OCI-LY7 (cell line): Measurements from ENCODE around the gene DGLUCY. TPM values are rescaled to one million over a fixed set of nuclear protein-coding genes. Genes with fewer than 3 reads are reported as not detected.

ENCODE experiments used
- BruUV-seq: library from RNA; stranded (reverse); fragments of 400-500 nt; replicated peaks from 2 replicates; lab custom pipeline; 2021; lab: Mats Ljungman, UMichigan
- CTCF ChIA-PET: fragments of 300-600 bp; sonication (Branson Sonifier 250); formaldehyde crosslinking; loops from one replicate; lab custom pipeline; 2022; ENCODE audit warnings: antibody characterized with exemption; ENCODE audit not compliant: unreplicated experiment; lab: Charles Lee
- POLR2A ChIA-PET: fragments of 300-600 bp; sonication (Branson Sonifier 250); formaldehyde crosslinking; loops from one replicate; lab custom pipeline; 2022; ENCODE audit warnings: antibody characterized with exemption; lab: Charles Lee
- DNase-seq: peaks from one replicate; pipeline ENCODE4 v3.0.0-alpha.2; 2015; ENCODE audit warnings: low spot score
- H2AFZ ChIP-seq: fragments of 200-600 bp; sonication (generic), shearing (Covaris generic); 2 replicates; pipeline ENCODE4 v1.6.1; 2014; ENCODE audit warnings: mild to moderate bottlenecking, antibody characterized with exemption, low read length, moderate library complexity
- H3K27ac ChIP-seq: fragments of 200-600 bp; sonication (generic); 2 replicates; pipeline ENCODE4 v1.5.1; 2014; ENCODE audit warnings: mixed run types, low read depth, mild to moderate bottlenecking, moderate library complexity, low read length, inconsistent platforms; ENCODE audit not compliant: poor library complexity, severe bottlenecking
- H3K36me3 ChIP-seq: fragments of 200-600 bp; sonication (generic); 2 replicates; pipeline ENCODE4 v1.6.1; 2014; ENCODE audit warnings: mild to moderate bottlenecking, antibody characterized with exemption, low read length, moderate library complexity, mixed read lengths; ENCODE audit not compliant: insufficient read depth
- H3K4me1 ChIP-seq: fragments of 200-600 bp; sonication (generic); 2 replicates; pipeline ENCODE4 v1.5.1; 2014; ENCODE audit warnings: mild to moderate bottlenecking, low read length; ENCODE audit not compliant: insufficient read depth, poor library complexity, severe bottlenecking
- H3K4me2 ChIP-seq: fragments of 200-600 bp; sonication (generic); 2 replicates; pipeline ENCODE4 v1.6.1; 2014; ENCODE audit warnings: mild to moderate bottlenecking, low read length
- H3K4me3 ChIP-seq: fragments of 200-600 bp; sonication (generic); 2 replicates; pipeline ENCODE4 v1.5.1; 2014; ENCODE audit warnings: mild to moderate bottlenecking, low read depth, low read length; ENCODE audit not compliant: poor library complexity, severe bottlenecking
- H3K79me2 ChIP-seq: fragments of 200-600 bp; sonication (generic); 2 replicates; pipeline ENCODE4 v1.6.1; 2016; ENCODE audit warnings: low read depth, mild to moderate bottlenecking, low read length, moderate library complexity, mixed read lengths; ENCODE audit not compliant: insufficient read depth
- H3K9me2 ChIP-seq: fragments of 200-600 bp; sonication (generic); 2 replicates; pipeline ENCODE4 v1.6.1; 2016; ENCODE audit warnings: mild to moderate bottlenecking, low read length, mixed read lengths; ENCODE audit not compliant: insufficient read depth
- H3K9me3 ChIP-seq: fragments of 200-600 bp; sonication (generic); 2 replicates; pipeline ENCODE4 v1.6.1; 2014; ENCODE audit warnings: mild to moderate bottlenecking, mixed run types, low read length, mixed read lengths
- H4K20me1 ChIP-seq: fragments of 200-600 bp; sonication (generic); 2 replicates; pipeline ENCODE4 v1.6.1; 2014; ENCODE audit warnings: mild to moderate bottlenecking, antibody characterized with exemption, low read length, moderate library complexity, mixed read lengths; ENCODE audit not compliant: insufficient read depth
- EZH2phosphoT487 ChIP-seq: fragments of 200-600 bp; sonication (generic); IDR thresholded peaks from 2 replicates; pipeline ENCODE4 v1.6.1; 2018; ENCODE audit warnings: low read depth, borderline replicate concordance, mild to moderate bottlenecking, mixed run types, antibody characterized with exemption, low read length, moderate library complexity, mixed read lengths
- intact Hi-C: fragments of 100-400 bp; cut with micrococcal nuclease; formaldehyde crosslinking; loops from one replicate; pipeline ENCODE4 v1.10.0; 2022; ENCODE audit not compliant: unreplicated experiment
- total RNA-seq, 2 experiments: library from RNA; depleted of rRNA in 1 of 2; stranded (reverse); fragments of >200 nt in 1 of 2; shearing (Covaris generic) in 1 of 2; gene quantifications; 2 replicates each; pipeline ENCODE4 v1.2.3, GENCODE V29; 2014 to 2022
- TF ChIP-seq, protein P1 (sequence below): fragments of 200-600 bp; sonication (generic); conservative IDR thresholded peaks from 2 replicates; pipeline ENCODE4 v1.5.1; 2014; ENCODE audit warnings: mild to moderate bottlenecking, antibody characterized with exemption, low read length, moderate library complexity, mixed read lengths

Gene DGLUCY
- total RNA-seq, 2 experiments from 2014 or later = 37.6 to 56.8 TPM

DNA sequence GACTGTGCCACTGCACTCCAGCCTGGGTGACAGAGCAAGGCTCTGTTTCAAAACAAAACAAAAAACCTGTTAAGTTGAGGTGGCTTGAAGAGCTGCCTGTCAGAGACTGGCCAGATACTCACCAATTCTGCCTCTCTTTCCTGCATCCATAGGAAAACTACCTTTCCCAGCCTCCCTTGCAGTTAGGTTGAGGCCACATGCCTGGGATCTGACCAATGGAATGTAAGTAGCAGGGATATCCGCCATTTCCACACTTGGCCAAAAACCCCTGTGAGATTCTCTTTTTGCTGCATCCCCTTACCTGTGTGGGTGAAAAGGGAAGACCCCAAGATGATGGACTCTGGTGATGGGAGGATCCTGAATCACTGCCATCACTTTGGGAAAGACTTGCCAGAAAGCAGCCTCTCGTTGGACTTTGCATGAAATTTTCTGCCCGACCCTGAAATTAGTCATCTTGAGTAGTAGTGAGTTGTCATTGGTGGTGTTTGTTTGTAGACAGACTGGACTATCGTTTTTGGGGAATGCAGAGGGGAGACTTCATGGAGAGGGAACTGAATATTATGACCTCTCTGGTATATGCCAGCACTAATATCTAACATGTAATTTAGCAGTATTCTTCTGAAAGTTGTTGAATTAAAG lies 116.6 kb downstream of the DGLUCY start:
- Histone ChIP-seq H3K9me2 (no peaks in the 10 kb centered on the region), H3K4me2 (peak overlapping the region; percentile 52; the same call in 1 of the 2 replicates), H3K4me1 (peaks cover 31% of the 10 kb centered on the region), H3K79me2 (no peaks in the 10 kb centered on the region), H3K9me3 (peaks cover 12% of the 10 kb centered on the region), H3K27ac (peak overlapping the region; percentile 73), H3K36me3 (peaks cover 12% of the 10 kb centered on the region), H3K4me3 (no peak overlapping the region), H4K20me1 (no peaks in the 10 kb centered on the region), H2AFZ (no peak overlapping the region)
- CTCF ChIA-PET = no interaction called here
- POLR2A ChIA-PET = interaction anchor here (1.0 kb wide), 1 partner anchor 9 kb away, joined by 3 read pairs; no protein-coding TSS in a partner anchor
- intact Hi-C loops = no loop called here
- no TSS peak for BruUV-seq
- DNase-seq = no peak
- TF ChIP-seq, protein P1, sequence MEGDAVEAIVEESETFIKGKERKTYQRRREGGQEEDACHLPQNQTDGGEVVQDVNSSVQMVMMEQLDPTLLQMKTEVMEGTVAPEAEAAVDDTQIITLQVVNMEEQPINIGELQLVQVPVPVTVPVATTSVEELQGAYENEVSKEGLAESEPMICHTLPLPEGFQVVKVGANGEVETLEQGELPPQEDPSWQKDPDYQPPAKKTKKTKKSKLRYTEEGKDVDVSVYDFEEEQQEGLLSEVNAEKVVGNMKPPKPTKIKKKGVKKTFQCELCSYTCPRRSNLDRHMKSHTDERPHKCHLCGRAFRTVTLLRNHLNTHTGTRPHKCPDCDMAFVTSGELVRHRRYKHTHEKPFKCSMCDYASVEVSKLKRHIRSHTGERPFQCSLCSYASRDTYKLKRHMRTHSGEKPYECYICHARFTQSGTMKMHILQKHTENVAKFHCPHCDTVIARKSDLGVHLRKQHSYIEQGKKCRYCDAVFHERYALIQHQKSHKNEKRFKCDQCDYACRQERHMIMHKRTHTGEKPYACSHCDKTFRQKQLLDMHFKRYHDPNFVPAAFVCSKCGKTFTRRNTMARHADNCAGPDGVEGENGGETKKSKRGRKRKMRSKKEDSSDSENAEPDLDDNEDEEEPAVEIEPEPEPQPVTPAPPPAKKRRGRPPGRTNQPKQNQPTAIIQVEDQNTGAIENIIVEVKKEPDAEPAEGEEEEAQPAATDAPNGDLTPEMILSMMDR = no peak
- no peak for TF ChIP-seq EZH2phosphoT487

DNA sequence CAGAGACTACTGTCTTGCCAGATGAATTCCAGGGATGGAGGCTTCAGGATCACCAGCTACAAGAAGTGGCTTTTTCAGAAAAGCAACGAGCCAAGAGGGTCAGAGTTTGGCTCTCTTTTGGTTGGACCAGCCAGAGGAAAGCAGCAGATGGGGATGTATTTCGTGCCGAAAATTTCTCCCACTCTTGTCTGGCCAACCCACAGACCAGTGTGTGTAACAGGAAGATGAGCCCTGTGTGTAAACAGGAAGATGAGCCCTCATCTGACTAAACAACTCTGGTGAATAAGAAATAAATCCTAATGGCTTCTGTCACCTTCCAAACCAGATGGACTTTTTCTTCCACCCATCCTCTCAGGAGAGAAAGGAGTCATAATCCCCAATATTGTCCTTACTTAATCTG lies 117.6 kb downstream of the DGLUCY start:
- H3K27ac ChIP-seq = no peak overlapping the region
- no TSS peak for BruUV-seq
- H3K79me2 ChIP-seq = no peaks in the 10 kb centered on the region
- DNase-seq = no peak
- CTCF ChIA-PET = no interaction called here
- H3K36me3 ChIP-seq = peaks cover 12% of the 10 kb centered on the region
- H2AFZ ChIP-seq = no peak overlapping the region
- no peak overlapping the region for H3K4me2 ChIP-seq
- H3K9me3 ChIP-seq = peaks cover 12% of the 10 kb centered on the region
- POLR2A ChIA-PET = interaction anchor here (0.9 kb wide), 1 partner anchor 17 kb away, joined by 7 read pairs; no protein-coding TSS in a partner anchor
- TF ChIP-seq, protein P1 = no peak
- TF ChIP-seq EZH2phosphoT487 = no peak
- intact Hi-C loops = no loop called here
- no peak overlapping the region for H3K4me3 ChIP-seq
- no peaks in the 10 kb centered on the region for H3K9me2 ChIP-seq
- H3K4me1 ChIP-seq = peaks cover 31% of the 10 kb centered on the region
- no peaks in the 10 kb centered on the region for H4K20me1 ChIP-seq

DNA sequence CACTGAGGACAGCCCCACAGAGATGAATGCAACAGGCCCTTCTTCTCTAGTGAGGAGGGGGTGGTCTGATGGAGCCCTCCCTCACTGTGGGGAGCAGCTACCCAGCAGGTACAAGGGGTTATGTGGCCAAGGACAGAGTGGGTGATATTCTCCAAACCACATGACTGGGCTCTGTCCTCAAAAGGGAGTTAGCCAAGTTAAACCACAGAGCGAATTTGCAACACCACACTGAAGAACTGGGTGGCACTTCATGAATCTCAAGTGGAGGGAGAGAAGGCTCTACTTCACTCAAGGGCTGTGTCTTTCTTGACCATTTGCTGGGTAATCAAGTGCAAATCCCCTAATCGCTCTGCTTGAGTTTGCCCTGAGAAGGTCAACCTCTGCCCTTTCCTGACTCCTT lies 118.2 kb downstream of the DGLUCY start:
- ChIA-PET CTCF (no interaction called here), POLR2A (interaction anchor here (0.9 kb wide), 1 partner anchor 17 kb away, joined by 7 read pairs; no protein-coding TSS in a partner anchor)
- no peaks in the 10 kb centered on the region for H4K20me1 ChIP-seq
- intact Hi-C loops = no loop called here
- no peaks in the 10 kb centered on the region for H3K9me2 ChIP-seq
- H3K4me2 ChIP-seq = no peak overlapping the region
- peaks cover 31% of the 10 kb centered on the region for H3K4me1 ChIP-seq
- no peak for DNase-seq
- H2AFZ ChIP-seq = no peak overlapping the region
- no TSS peak for BruUV-seq
- no peak overlapping the region for H3K27ac ChIP-seq
- H3K9me3 ChIP-seq = peaks cover 12% of the 10 kb centered on the region
- H3K36me3 ChIP-seq = peaks cover 12% of the 10 kb centered on the region
- H3K4me3 ChIP-seq = no peak overlapping the region
- TF ChIP-seq, protein P1 = no peak
- no peak for TF ChIP-seq EZH2phosphoT487
- H3K79me2 ChIP-seq = no peaks in the 10 kb centered on the region
